Fibroblast of mammary gland (primary cell): ENCODE results near the gene ADAMTSL3.

ENCODE experiments used
- DNase-seq: peaks from one replicate; pipeline ENCODE4 v3.0.0-alpha.2; 2010; ENCODE audit warnings: low read depth
- H3K4me3 ChIP-seq: 2 replicates; pipeline ENCODE4 v1.5.1; 2011; ENCODE audit warnings: low read depth, mild to moderate bottlenecking, low read length, moderate library complexity; ENCODE audit not compliant: control insufficient read depth
- CTCF ChIP-seq: conservative IDR thresholded peaks from 2 replicates; pipeline ENCODE4 v1.5.1; 2011; ENCODE audit warnings: low read depth, low read length, inconsistent platforms; ENCODE audit not compliant: control insufficient read depth, insufficient read depth

The ADAMTSL3 gene

GRCh38 chr15:83886321-83886720 is 232.4 kb downstream of the ADAMTSL3 start:
- DNase-seq, result no peak
- no peak for TF ChIP-seq CTCF
- H3K4me3 ChIP-seq, result no peak overlapping the region

GRCh38 chr15:83887404-83887803 is 233.5 kb downstream of the ADAMTSL3 start:
- TF ChIP-seq CTCF, result no peak
- DNase-seq, result no peak
- H3K4me3 ChIP-seq, result no peak overlapping the region

GRCh38 chr15:83887961-83888360 is 234.0 kb downstream of the ADAMTSL3 start:
- no peak overlapping the region for H3K4me3 ChIP-seq
- DNase-seq, result no peak
- no peak for TF ChIP-seq CTCF

- TF ChIP-seq CTCF, result no peak
- DNase-seq, result no peak
- no peak overlapping the region for H3K4me3 ChIP-seq
Observed at GRCh38 chr15:83889995-83890394, 236.1 kb downstream of the ADAMTSL3 start.

GRCh38 chr15:83890587-83890986 is 236.7 kb downstream of the ADAMTSL3 start:
- H3K4me3 ChIP-seq, result no peak overlapping the region
- no peak for TF ChIP-seq CTCF
- DNase-seq, result no peak

GRCh38 chr15:83892498-83892897 is 238.6 kb downstream of the ADAMTSL3 start:
- TF ChIP-seq CTCF, result no peak
- DNase-seq, result no peak
- no peak overlapping the region for H3K4me3 ChIP-seq

- H3K4me3 ChIP-seq, result no peak overlapping the region
Observed at GRCh38 chr15:83893308-83893707, 239.4 kb downstream of the ADAMTSL3 start.

More at GRCh38 chr15:83893308-83893707, 239.4 kb downstream of the ADAMTSL3 start:
- no peak for TF ChIP-seq CTCF
- no peak for DNase-seq
